Vagina (tissue), 2 donors: ENCODE data around the gene MAP4K1.

Experiments
- CTCF ChIP-seq, 3 experiments: fragments of 450-650 bp in 2 of 3; fragments of 200-600 bp in 1 of 3; sonication (generic) in 1 of 3; IDR thresholded peaks; one replicate each; pipeline ENCODE4 v1.5.1; 2017 to 2019; ENCODE audit warnings: antibody characterized with exemption in 3 of 3, mild to moderate bottlenecking in 2 of 3, moderate library complexity in 2 of 3
- POLR2A ChIP-seq, 2 donors: fragments of 450-650 bp; IDR thresholded peaks; one replicate each; pipeline ENCODE4 v1.6.1; 2017; ENCODE audit warnings: antibody characterized with exemption in 2 of 2, mild to moderate bottlenecking in 2 of 2, moderate library complexity in 2 of 2
- POLR2AphosphoS5 ChIP-seq, 2 donors: sonication (generic); formaldehyde crosslinking; IDR thresholded peaks; one replicate each; pipeline ENCODE4 v1.9.0; 2017; ENCODE audit warnings: antibody characterized with exemption in 2 of 2, mild to moderate bottlenecking in 2 of 2, low read depth in 1 of 2; ENCODE audit not compliant: insufficient read depth in 1 of 2

- no peak for TF ChIP-seq CTCF (IDR thresholded peaks at IDR 0.05)
- no peak for TF ChIP-seq POLR2A (IDR thresholded peaks at IDR 0.05)
- no peak for TF ChIP-seq POLR2AphosphoS5 (IDR thresholded peaks at IDR 0.05; ENCODE audit: insufficient read depth in 1 of 2, low read depth in 1 of 2)
Observed at GRCh38 chr19:38583219-38583984, 34.4 kb downstream of the MAP4K1 start.
